ENCODE data around the gene SLC27A5.

SLC27A5 gene

GRCh38 chr19:58519355-58520256, 7.8 kb upstream of the SLC27A5 start, which contains the start of gene ZBTB45 (continued):
- peak; percentile 89 for TF ChIP-seq ZNF629 (tag by site-specific recombination; IDR thresholded peaks at IDR 0.05)
- peak; percentile 96 for TF ChIP-seq YY2 (tag by site-specific recombination; IDR thresholded peaks at IDR 0.05)
- TF ChIP-seq ZNF830 (tag by site-specific recombination; IDR thresholded peaks at IDR 0.05; ENCODE audit: low read depth): no peak
- TF ChIP-seq ZNF394 (tag by site-specific recombination; IDR thresholded peaks at IDR 0.05; ENCODE audit: borderline replicate concordance): peak; percentile 87
- TF ChIP-seq ZBTB6 (tag by site-specific recombination; IDR thresholded peaks at IDR 0.05): peak; percentile 45; the same call in 1 of the 2 replicates
- TF ChIP-seq HOXA7 (CRISPR knock-in tag; IDR thresholded peaks at IDR 0.05; ENCODE audit: borderline replicate concordance): no peak
- no peak for TF ChIP-seq ZNF26 (tag by site-specific recombination; IDR thresholded peaks at IDR 0.05)
- TF ChIP-seq PRDM1 (tag by site-specific recombination; IDR thresholded peaks at IDR 0.05): no peak
- TF ChIP-seq ZNF18 (tag by site-specific recombination; IDR thresholded peaks at IDR 0.05): peak; percentile 46
- peak; percentile 98 for TF ChIP-seq ZBTB7A (tag by site-specific recombination; IDR thresholded peaks at IDR 0.05; ENCODE audit: low read depth)
- peak; percentile 99 for TF ChIP-seq PATZ1 (tag by site-specific recombination; IDR thresholded peaks at IDR 0.05)
- no peak; the same call in 1 of the 2 replicates for TF ChIP-seq ZNF707 (tag by site-specific recombination; IDR thresholded peaks at IDR 0.05)
- TF ChIP-seq ZNF658 (tag by site-specific recombination; IDR thresholded peaks at IDR 0.05): no peak
- peak; percentile 96 for TF ChIP-seq ZNF24 (tag by site-specific recombination; IDR thresholded peaks at IDR 0.05)
- TF ChIP-seq ZFP41 (tag by site-specific recombination; IDR thresholded peaks at IDR 0.05; ENCODE audit: borderline replicate concordance): no peak
- peak; percentile 73 for TF ChIP-seq ZNF600 (tag by site-specific recombination; IDR thresholded peaks at IDR 0.05)
- TF ChIP-seq ZNF48 (tag by site-specific recombination; IDR thresholded peaks at IDR 0.05): no peak
- TF ChIP-seq SCRT1 (tag by site-specific recombination; IDR thresholded peaks at IDR 0.05; ENCODE audit: borderline replicate concordance): no peak
- peak; percentile 98 for TF ChIP-seq ZFP37 (tag by site-specific recombination; IDR thresholded peaks at IDR 0.05)
- 0 out of 2 replicates have a peak, but pooled peaks have one; percentile 18 for TF ChIP-seq ZNF596 (tag by site-specific recombination; IDR thresholded peaks at IDR 0.05)
- TF ChIP-seq ZNF280D (tag by site-specific recombination; IDR thresholded peaks at IDR 0.05): peak; percentile 79
